NCI-H2196 treated with DMSO at 0.1 percent for 48 hours (cell line): ENCODE results near the gene KIF5B.
"Not testable (repeated sequence)": the region's sequence is repeated elsewhere in the genome, so short reads cannot be mapped to it uniquely, and the experiment has no call there.

ENCODE experiments used
- DNase-seq: peaks from one replicate; lab custom pipeline; 2025; ENCODE audit not compliant: unreplicated experiment; lab: John Stamatoyannopoulos, UW

The KIF5B gene

GRCh38 chr10:32017044-32017443 is 39.2 kb downstream of the KIF5B start:
- no peak for DNase-seq

GRCh38 chr10:32015386-32015785 is 40.8 kb downstream of the KIF5B start:
- DNase-seq, result no peak

- no peak for DNase-seq
Measured at GRCh38 chr10:32007026-32007425, 49.2 kb downstream of the KIF5B start.

- DNase-seq, result no peak
Measured at GRCh38 chr10:32005050-32005449, 51.2 kb downstream of the KIF5B start.

- no peak for DNase-seq
Measured at GRCh38 chr10:32004161-32004591, 52.0 kb downstream of the KIF5B start.

GRCh38 chr10:32002531-32002930 is 53.7 kb downstream of the KIF5B start:
- no peak for DNase-seq

- no peak for DNase-seq
Measured at GRCh38 chr10:32000937-32001336, 55.3 kb downstream of the KIF5B start.

- DNase-seq, result no peak
Measured at GRCh38 chr10:31999836-32000235, 56.4 kb downstream of the KIF5B start.

GRCh38 chr10:31999070-31999660 is 57.1 kb downstream of the KIF5B start:
- no peak for DNase-seq

GRCh38 chr10:31994926-31995325 is 61.3 kb downstream of the KIF5B start:
- DNase-seq, result no peak

GRCh38 chr10:31990937-31991336 is 65.3 kb downstream of the KIF5B start:
- DNase-seq, result no peak

- DNase-seq, result not testable (repeated sequence)
Measured at GRCh38 chr10:31987786-31988185, 68.4 kb downstream of the KIF5B start.

GRCh38 chr10:31982111-31982510 is 74.1 kb downstream of the KIF5B start:
- DNase-seq, result no peak

GRCh38 chr10:31980471-31980870 is 75.8 kb downstream of the KIF5B start:
- DNase-seq, result no peak

GRCh38 chr10:31979071-31979470 is 77.2 kb downstream of the KIF5B start:
- not testable (repeated sequence) for DNase-seq

- no peak for DNase-seq
Measured at GRCh38 chr10:31978156-31978483, 78.1 kb downstream of the KIF5B start.

- no peak for DNase-seq
Measured at GRCh38 chr10:31977440-31978155, 78.6 kb downstream of the KIF5B start.

- no peak for DNase-seq
Measured at GRCh38 chr10:31975157-31975765, 81.0 kb downstream of the KIF5B start.

GRCh38 chr10:31974434-31975124 is 81.6 kb downstream of the KIF5B start:
- DNase-seq, result no peak

GRCh38 chr10:31972519-31973041 is 83.6 kb downstream of the KIF5B start:
- no peak for DNase-seq

GRCh38 chr10:31969847-31970246 is 86.4 kb downstream of the KIF5B start:
- DNase-seq, result not testable (repeated sequence)

- no peak for DNase-seq
Measured at GRCh38 chr10:31963589-31963980, 92.6 kb downstream of the KIF5B start.
